ENCODE measurements around the gene PHACTR3.
"Not testable (repeated sequence)": the region's sequence is repeated elsewhere in the genome, so short reads cannot be mapped to it uniquely, and the experiment has no call there.

The PHACTR3 gene

DNA sequence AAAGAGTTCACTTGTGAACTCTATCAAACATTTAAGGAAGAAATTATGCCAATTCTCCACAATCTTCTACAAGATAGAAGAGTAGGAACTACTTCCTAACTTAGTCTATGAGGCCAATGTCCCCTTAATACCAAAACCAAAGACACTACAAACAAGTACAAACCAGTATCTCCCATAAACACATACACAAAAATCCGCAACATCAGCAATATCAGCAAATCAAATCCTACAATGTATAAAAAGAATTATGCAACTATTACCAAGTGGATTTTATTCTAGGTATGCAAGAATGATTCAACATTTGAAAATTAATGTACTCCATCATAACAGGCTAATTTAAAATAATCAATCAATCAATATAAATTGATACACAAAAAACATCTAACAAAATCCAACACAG, 283.7 kb downstream of the PHACTR3 start:
- Histone ChIP-seq H3K27ac (no peak overlapping the region), H3K9me3 (no peaks in the 10 kb centered on the region), H3K4me1 (ENCODE audit: control insufficient read depth in 1 of 2, insufficient read depth in 1 of 2, low read depth in 1 of 2, low read length in 1 of 2) (no peaks in the 10 kb centered on the region), H3K4me3 (ENCODE audit: low read depth in 1 of 2, low read length in 1 of 2) (no peak overlapping the region), H3K27me3 (no peaks in the 10 kb centered on the region), H3K36me3 (peaks cover 4% of the 10 kb centered on the region)
- TF ChIP-seq, protein P1, sequence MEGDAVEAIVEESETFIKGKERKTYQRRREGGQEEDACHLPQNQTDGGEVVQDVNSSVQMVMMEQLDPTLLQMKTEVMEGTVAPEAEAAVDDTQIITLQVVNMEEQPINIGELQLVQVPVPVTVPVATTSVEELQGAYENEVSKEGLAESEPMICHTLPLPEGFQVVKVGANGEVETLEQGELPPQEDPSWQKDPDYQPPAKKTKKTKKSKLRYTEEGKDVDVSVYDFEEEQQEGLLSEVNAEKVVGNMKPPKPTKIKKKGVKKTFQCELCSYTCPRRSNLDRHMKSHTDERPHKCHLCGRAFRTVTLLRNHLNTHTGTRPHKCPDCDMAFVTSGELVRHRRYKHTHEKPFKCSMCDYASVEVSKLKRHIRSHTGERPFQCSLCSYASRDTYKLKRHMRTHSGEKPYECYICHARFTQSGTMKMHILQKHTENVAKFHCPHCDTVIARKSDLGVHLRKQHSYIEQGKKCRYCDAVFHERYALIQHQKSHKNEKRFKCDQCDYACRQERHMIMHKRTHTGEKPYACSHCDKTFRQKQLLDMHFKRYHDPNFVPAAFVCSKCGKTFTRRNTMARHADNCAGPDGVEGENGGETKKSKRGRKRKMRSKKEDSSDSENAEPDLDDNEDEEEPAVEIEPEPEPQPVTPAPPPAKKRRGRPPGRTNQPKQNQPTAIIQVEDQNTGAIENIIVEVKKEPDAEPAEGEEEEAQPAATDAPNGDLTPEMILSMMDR (IDR thresholded peaks at IDR 0.05) = no peak

DNA sequence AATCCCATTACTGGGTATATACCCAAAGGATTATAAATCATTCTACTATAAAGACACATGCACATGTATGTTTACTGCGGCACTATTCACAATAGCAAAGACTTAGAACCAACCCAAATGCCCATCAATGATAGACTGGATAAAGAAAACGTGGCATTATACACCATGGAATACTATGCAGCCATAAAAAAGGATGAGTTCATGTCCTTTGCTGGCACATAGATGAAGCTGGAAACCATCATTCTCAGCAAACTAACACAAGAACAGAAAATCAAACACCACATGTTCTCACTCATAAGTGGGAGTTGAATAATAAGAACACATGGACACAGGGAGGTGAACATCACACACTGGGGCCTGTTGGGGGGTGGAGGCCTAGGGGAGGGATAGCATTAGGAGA, 285.7 kb downstream of the PHACTR3 start:
- not testable (repeated sequence) for H3K36me3 ChIP-seq; H3K27ac ChIP-seq; H3K4me3 ChIP-seq (ENCODE audit: low read depth in 1 of 2, low read length in 1 of 2); H3K27me3 ChIP-seq; H3K9me3 ChIP-seq; H3K4me1 ChIP-seq (ENCODE audit: control insufficient read depth in 1 of 2, insufficient read depth in 1 of 2, low read depth in 1 of 2, low read length in 1 of 2)

DNA sequence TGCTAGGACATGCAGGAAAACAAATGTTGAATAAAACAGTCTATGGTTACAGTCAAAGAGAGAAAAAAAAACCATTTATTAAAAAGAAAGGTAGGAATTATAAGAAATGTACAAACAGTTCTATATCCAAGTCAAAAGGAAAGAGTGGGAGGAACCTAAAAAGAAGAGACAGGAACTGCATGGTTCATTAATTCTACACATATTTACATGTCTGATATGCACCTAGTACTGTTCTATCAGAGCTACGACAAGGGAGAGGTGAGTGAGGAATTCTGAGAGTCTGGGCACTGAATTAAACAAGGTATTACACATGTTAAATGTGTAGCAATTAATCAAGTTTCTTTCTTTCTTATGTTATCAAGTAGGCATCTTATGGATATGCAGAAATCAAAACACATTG, 287.2 kb downstream of the PHACTR3 start:
- Histone ChIP-seq H3K4me3 (ENCODE audit: low read depth in 1 of 2, low read length in 1 of 2) (no peak overlapping the region), H3K36me3 (no peaks in the 10 kb centered on the region), H3K9me3 (no peaks in the 10 kb centered on the region), H3K27ac (no peak overlapping the region), H3K27me3 (no peaks in the 10 kb centered on the region), H3K4me1 (ENCODE audit: control insufficient read depth in 1 of 2, insufficient read depth in 1 of 2, low read depth in 1 of 2, low read length in 1 of 2) (no peaks in the 10 kb centered on the region)
- TF ChIP-seq, protein P1 (IDR thresholded peaks at IDR 0.05) = no peak

DNA sequence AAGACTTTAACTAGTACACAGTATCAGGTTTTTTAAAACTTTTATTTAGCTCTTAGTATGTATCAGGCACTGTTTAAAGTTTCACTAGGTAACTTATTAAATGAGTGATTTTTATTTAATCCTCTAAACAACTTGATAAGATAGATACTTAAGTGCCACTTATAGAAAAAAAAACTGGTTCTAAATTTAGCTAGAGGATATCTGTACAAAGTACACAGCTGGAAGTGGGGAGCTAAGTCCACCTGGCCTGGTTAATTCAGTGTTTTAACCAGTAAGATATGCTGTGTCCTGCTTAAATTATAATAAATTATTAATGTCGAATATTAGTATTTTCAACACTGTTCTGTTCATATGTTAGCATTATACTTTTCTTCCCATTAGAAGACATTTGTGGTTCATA, 291.6 kb downstream of the PHACTR3 start:
- no peaks in the 10 kb centered on the region for H3K36me3 ChIP-seq
- H3K4me1 ChIP-seq (ENCODE audit: control insufficient read depth in 1 of 2, insufficient read depth in 1 of 2, low read depth in 1 of 2, low read length in 1 of 2) = no peaks in the 10 kb centered on the region
- no peak overlapping the region for H3K4me3 ChIP-seq (ENCODE audit: low read depth in 1 of 2, low read length in 1 of 2)
- H3K27ac ChIP-seq = no peak overlapping the region
- H3K27me3 ChIP-seq = peaks cover 1% of the 10 kb centered on the region
- TF ChIP-seq, protein P1 (IDR thresholded peaks at IDR 0.05) = no peak
- H3K9me3 ChIP-seq = no peaks in the 10 kb centered on the region
